DOHH2 (cell line): ENCODE measurements around the gene MCF2L.

Experiments used
- CTCF ChIP-seq: fragments of 200-600 bp; sonication (generic); IDR thresholded peaks from one replicate; pipeline ENCODE4 v1.5.1; 2014; ENCODE audit warnings: antibody characterized with exemption, mild to moderate bottlenecking, low read depth, low read length; ENCODE audit not compliant: poor library complexity, severe bottlenecking
- EZH2phosphoT487 ChIP-seq: fragments of 200-600 bp; sonication (generic); IDR thresholded peaks from 2 replicates; pipeline ENCODE4 v1.6.1; 2017; ENCODE audit warnings: borderline replicate concordance, mild to moderate bottlenecking, antibody characterized with exemption, low read length, moderate library complexity, mixed read lengths

GRCh38 chr13:113077566-113077952 lies 108.5 kb downstream of the MCF2L start:
- TF ChIP-seq CTCF (no peak), EZH2phosphoT487 (no peak)
